OCI-LY3 (cell line): Measurements from ENCODE around the gene EPS8L1.

Experiments
- CTCF ChIP-seq: fragments of 200-600, 300-600 bp; sonication (generic); IDR thresholded peaks from 2 replicates; pipeline ENCODE4 v1.5.1; 2014; ENCODE audit warnings: antibody characterized with exemption, low read length, low read depth
- EZH2phosphoT487 ChIP-seq: fragments of 200-600 bp; shearing (Covaris generic); IDR thresholded peaks from 2 replicates; pipeline ENCODE4 v1.6.1; 2018; ENCODE audit warnings: antibody characterized with exemption, mixed run types, low read depth

GRCh38 chr19:55090564-55090963 lies 14.9 kb downstream of the EPS8L1 start:
- TF ChIP-seq CTCF (no peak), EZH2phosphoT487 (no peak)
